A549 (cell line): Measurements from ENCODE around the gene E2F2.

Experiments used
- EP300 ChIP-seq, 2 experiments: fragments of >200 bp; sonication (Bioruptor Twin); formaldehyde crosslinking; IDR thresholded peaks; 2 replicates in 1 of 2; 3 replicates in 1 of 2; pipeline ENCODE4 v1.6.1; 2016 to 2017
- HEYL ChIP-seq: fragments of 250-450 bp; sonication (Bioruptor Pico); IDR thresholded peaks from 2 replicates; pipeline ENCODE4 v1.8.0; 2021; ENCODE audit warnings: mild to moderate bottlenecking, moderate library complexity
- RAD21 ChIP-seq, 2 experiments: fragments of >200 bp in 1 of 2; sonication (Bioruptor Twin) in 1 of 2; formaldehyde crosslinking in 1 of 2; IDR thresholded peaks in 1 of 2; conservative IDR thresholded peaks in 1 of 2; 2 replicates in 1 of 2; 3 replicates in 1 of 2; pipeline ENCODE4 v1.6.1; 2012 to 2018; ENCODE audit warnings: inconsistent platforms in 1 of 2
- TF ChIP-seq, protein P1 (sequence below): fragments of >200 bp; sonication (Bioruptor Twin); formaldehyde crosslinking; IDR thresholded peaks from 3 replicates; pipeline ENCODE4 v1.5.1; 2016

DNA sequence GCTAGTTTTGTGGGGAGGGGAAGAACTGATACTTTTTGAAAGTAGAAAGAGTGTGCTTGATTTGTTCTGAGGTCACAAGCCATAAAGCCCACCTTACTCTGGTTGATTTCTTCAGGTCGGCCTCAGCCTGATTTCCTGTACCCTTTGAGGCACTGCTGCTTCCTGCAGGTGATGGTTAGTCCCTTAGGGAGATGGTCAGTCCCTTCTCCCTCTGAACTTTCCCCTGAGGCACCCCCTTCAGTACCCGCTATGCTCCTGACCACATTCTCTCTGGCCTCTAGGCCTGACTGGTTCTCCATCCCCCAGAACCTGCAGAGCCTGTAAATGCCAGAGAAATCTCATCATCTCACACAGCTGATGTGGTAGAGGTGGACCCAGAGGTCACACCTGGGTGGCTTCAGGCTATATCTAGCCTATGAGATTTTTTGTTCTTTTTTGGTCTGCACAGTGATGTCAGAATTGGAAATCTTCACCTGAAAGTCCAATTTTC, 43.3 kb upstream of the E2F2 start:
- TF ChIP-seq, protein P1, sequence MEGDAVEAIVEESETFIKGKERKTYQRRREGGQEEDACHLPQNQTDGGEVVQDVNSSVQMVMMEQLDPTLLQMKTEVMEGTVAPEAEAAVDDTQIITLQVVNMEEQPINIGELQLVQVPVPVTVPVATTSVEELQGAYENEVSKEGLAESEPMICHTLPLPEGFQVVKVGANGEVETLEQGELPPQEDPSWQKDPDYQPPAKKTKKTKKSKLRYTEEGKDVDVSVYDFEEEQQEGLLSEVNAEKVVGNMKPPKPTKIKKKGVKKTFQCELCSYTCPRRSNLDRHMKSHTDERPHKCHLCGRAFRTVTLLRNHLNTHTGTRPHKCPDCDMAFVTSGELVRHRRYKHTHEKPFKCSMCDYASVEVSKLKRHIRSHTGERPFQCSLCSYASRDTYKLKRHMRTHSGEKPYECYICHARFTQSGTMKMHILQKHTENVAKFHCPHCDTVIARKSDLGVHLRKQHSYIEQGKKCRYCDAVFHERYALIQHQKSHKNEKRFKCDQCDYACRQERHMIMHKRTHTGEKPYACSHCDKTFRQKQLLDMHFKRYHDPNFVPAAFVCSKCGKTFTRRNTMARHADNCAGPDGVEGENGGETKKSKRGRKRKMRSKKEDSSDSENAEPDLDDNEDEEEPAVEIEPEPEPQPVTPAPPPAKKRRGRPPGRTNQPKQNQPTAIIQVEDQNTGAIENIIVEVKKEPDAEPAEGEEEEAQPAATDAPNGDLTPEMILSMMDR = no peak
- TF ChIP-seq EP300 (IDR thresholded peaks at IDR 0.05) = no peak
- TF ChIP-seq RAD21 (conservative IDR thresholded peaks at IDR 0.05 in 1 of 2, IDR thresholded peaks at IDR 0.05 in 1 of 2) = no peak
- TF ChIP-seq HEYL (CRISPR knock-in tag) = no peak
